ENCODE results near the gene PTPRO.

The PTPRO gene

DNA sequence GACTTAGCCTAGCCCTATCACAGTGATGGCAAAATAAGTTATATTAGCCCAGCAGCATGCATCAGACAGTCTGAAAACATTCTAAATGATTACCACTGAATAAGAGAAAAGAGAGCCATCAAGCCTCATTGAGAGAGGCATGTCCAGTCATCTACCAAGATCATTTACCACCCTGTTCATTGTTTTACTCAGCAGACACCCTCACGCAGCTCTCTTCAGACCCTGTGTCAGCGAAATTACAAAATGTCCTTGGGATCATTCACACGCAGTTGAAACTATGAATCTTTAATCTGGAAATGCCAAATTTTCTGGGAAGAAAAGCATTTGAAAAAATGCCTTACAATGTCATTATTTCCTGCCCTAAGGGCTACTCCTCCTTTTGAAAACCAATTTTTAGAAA, 89.5 kb downstream of the PTPRO start:
- H3K9me3 ChIP-seq (ENCODE audit: insufficient read depth, low read depth, low read length) = no peaks in the 10 kb centered on the region
- H3K27me3 ChIP-seq (ENCODE audit: insufficient read depth, low read length) = no peaks in the 10 kb centered on the region
- H3K36me3 ChIP-seq (ENCODE audit: insufficient read depth, low read depth, low read length) = no peaks in the 10 kb centered on the region
- no peak overlapping the region for H3K9ac ChIP-seq (ENCODE audit: low read depth, low read length)
- H3K4me1 ChIP-seq (ENCODE audit: insufficient read depth, low read length) = no peaks in the 10 kb centered on the region
- H3K4me3 ChIP-seq (ENCODE audit: low read length) = no peak overlapping the region
- H3K27ac ChIP-seq (ENCODE audit: low read length) = no peak overlapping the region

DNA sequence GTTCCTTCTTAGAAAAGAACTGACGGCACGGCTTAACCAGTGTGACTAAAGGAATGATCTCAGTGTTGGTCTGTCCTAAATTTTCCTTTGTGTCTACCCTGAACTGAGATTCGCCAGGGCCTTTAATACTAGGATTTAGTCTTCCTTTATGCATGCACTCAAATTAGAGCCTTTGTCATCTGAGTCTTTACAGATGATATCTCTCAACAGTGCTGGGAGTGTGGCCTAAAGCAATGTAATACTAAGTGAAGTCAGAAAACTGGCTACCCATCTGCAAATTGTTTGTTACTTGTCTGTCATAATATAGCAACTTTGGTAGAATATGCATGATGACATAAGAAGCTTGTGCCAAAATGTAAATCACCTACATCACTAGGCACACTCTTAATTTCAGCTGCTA, 95.4 kb downstream of the PTPRO start:
- Histone ChIP-seq H3K4me3 (ENCODE audit: low read length) (no peak overlapping the region), H3K9me3 (ENCODE audit: insufficient read depth, low read depth, low read length) (no peaks in the 10 kb centered on the region), H3K9ac (ENCODE audit: low read depth, low read length) (no peak overlapping the region), H3K4me1 (ENCODE audit: insufficient read depth, low read length) (no peaks in the 10 kb centered on the region), H3K36me3 (ENCODE audit: insufficient read depth, low read depth, low read length) (no peaks in the 10 kb centered on the region), H3K27me3 (ENCODE audit: insufficient read depth, low read length) (no peaks in the 10 kb centered on the region), H3K27ac (ENCODE audit: low read length) (no peak overlapping the region)

DNA sequence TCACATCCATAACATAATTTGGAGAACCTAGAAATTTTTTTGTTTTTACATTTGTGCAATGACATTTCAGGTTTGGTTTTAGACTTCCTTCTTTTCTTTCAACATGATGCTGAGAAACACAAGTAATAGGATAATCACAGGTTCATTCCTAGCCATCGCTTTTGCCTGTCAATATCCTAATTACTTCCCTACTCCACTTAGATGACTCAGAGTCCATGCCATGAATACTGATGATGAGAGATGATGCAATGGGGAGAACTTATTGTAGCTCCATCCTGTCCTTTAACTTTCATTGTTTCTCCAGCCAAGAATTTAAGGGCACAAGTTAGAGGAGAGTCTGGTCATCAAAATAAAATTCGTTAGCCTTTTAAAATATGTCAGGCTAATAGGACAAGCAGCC, 101.3 kb downstream of the PTPRO start:
- Histone ChIP-seq H3K36me3 (ENCODE audit: insufficient read depth, low read depth, low read length) (no peaks in the 10 kb centered on the region), H3K27ac (ENCODE audit: low read length) (no peak overlapping the region), H3K9ac (ENCODE audit: low read depth, low read length) (no peak overlapping the region), H3K4me1 (ENCODE audit: insufficient read depth, low read length) (peaks cover 8% of the 10 kb centered on the region; the same call in 1 of the 2 replicates), H3K9me3 (ENCODE audit: insufficient read depth, low read depth, low read length) (no peaks in the 10 kb centered on the region), H3K4me3 (ENCODE audit: low read length) (no peak overlapping the region), H3K27me3 (ENCODE audit: insufficient read depth, low read length) (no peaks in the 10 kb centered on the region)

DNA sequence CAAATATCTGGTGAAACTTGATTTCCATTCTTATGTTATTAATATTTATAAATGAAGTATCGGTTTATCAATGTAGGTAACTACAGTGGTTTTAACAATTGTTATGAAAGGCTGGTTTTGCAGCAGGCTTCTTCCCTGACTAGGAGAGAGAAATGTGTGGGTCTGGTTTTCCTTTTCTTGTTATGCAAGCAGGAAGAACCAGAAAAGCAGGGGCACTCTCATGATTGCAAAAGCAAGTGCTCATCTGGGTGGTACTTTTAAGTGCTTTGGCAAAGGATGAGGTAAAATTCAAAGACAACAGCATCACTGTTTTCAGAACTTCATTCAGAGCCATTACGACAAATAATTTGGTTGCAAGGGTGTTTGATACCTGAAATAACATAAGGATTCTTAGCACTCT, 105.6 kb downstream of the PTPRO start:
- Histone ChIP-seq H3K27ac (ENCODE audit: low read length) (no peak overlapping the region), H3K4me1 (ENCODE audit: insufficient read depth, low read length) (peaks cover 15% of the 10 kb centered on the region), H3K36me3 (ENCODE audit: insufficient read depth, low read depth, low read length) (no peaks in the 10 kb centered on the region), H3K9ac (ENCODE audit: low read depth, low read length) (no peak overlapping the region), H3K27me3 (ENCODE audit: insufficient read depth, low read length) (no peaks in the 10 kb centered on the region), H3K9me3 (ENCODE audit: insufficient read depth, low read depth, low read length) (no peaks in the 10 kb centered on the region), H3K4me3 (ENCODE audit: low read length) (no peak overlapping the region)

DNA sequence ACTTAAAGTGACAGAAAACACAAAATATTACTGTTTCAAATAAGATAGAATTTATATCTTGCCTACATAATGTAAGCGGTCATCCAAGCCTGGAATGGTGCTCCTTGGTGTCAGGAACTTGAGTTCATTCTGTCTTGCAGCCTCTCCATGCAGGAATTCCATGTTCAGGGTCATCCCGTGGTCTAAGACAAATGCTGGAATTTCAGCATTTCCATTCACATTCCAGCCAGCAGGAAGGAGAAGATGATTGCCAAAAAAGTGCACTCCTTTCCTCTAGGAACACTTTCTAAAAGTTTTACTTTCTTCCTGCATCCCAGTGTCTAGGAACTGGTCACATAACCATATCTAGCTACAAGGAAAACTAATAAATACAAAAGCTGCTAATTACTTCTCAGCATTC, 106.3 kb downstream of the PTPRO start:
- H3K27me3 ChIP-seq (ENCODE audit: insufficient read depth, low read length) = no peaks in the 10 kb centered on the region
- H3K4me1 ChIP-seq (ENCODE audit: insufficient read depth, low read length) = peaks cover 15% of the 10 kb centered on the region
- H3K4me3 ChIP-seq (ENCODE audit: low read length) = no peak overlapping the region
- H3K9ac ChIP-seq (ENCODE audit: low read depth, low read length) = no peak overlapping the region
- H3K27ac ChIP-seq (ENCODE audit: low read length) = no peak overlapping the region
- H3K36me3 ChIP-seq (ENCODE audit: insufficient read depth, low read depth, low read length) = no peaks in the 10 kb centered on the region
- no peaks in the 10 kb centered on the region for H3K9me3 ChIP-seq (ENCODE audit: insufficient read depth, low read depth, low read length)

DNA sequence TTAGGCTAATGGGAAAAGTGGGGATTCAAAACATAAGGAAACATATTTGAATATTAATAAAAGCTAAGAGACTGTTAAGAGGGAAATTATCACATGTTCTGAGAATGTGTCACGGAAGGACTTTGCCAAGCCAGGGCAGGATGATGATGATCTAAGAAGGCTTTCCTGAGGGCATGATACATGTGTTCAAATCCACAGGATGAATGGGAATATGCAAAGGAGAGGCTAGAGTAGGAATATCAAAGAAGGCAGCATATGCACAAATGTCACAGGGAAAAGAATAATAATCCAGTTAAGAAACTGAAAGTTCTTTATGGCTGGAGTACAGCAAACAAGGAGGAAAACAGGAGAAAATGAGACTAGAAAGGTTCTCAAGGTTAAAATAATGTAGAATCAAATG, 107.0 kb downstream of the PTPRO start:
- no peak overlapping the region for H3K9ac ChIP-seq (ENCODE audit: low read depth, low read length)
- no peak overlapping the region for H3K27ac ChIP-seq (ENCODE audit: low read length)
- no peaks in the 10 kb centered on the region for H3K27me3 ChIP-seq (ENCODE audit: insufficient read depth, low read length)
- H3K4me1 ChIP-seq (ENCODE audit: insufficient read depth, low read length) = peaks cover 15% of the 10 kb centered on the region
- H3K36me3 ChIP-seq (ENCODE audit: insufficient read depth, low read depth, low read length) = no peaks in the 10 kb centered on the region
- no peak overlapping the region for H3K4me3 ChIP-seq (ENCODE audit: low read length)
- no peaks in the 10 kb centered on the region for H3K9me3 ChIP-seq (ENCODE audit: insufficient read depth, low read depth, low read length)

DNA sequence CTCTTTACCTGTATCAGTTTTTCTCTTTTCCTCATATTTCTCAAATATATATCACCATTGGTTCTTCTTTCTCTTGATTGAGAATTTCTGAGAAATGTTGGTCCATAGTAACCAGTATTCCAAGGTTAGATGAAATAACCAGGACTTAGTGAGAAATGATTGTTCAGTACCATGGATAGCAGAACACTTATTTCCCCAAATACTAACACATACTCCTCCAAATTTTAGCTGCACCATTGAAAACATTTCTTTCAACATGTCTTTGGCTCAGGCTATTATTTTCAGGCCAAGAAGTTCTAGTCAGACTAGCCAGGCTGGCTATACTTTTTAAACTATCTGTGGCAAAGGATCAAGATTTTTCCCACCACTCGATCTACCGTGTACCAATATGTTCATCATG, 113.3 kb downstream of the PTPRO start:
- no peaks in the 10 kb centered on the region; the same call in 1 of the 2 replicates for H3K9me3 ChIP-seq (ENCODE audit: insufficient read depth, low read depth, low read length)
- H3K9ac ChIP-seq (ENCODE audit: low read depth, low read length) = no peak overlapping the region
- no peak overlapping the region for H3K4me3 ChIP-seq (ENCODE audit: low read length)
- H3K4me1 ChIP-seq (ENCODE audit: insufficient read depth, low read length) = no peaks in the 10 kb centered on the region
- H3K36me3 ChIP-seq (ENCODE audit: insufficient read depth, low read depth, low read length) = no peaks in the 10 kb centered on the region
- no peak overlapping the region for H3K27ac ChIP-seq (ENCODE audit: low read length)
- H3K27me3 ChIP-seq (ENCODE audit: insufficient read depth, low read length) = no peaks in the 10 kb centered on the region

DNA sequence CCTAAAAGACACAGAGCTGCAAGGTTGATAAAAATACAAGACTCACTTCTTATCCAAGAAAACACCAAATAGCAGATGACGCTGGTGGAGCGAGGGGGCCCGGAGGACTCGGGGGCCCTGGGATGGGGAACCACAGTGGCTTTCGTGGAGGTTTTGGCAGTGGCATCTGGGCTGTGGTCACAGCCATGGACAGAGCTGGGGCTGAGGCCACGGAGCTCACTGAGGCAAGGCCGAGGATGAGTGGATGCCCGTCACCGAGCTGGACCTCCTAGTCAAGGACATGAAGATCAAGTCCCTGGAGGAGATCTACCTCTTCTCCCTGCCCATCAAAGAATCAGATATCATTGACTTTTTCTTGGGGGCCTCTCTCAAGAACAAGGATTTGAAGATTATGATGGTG, 117.2 kb downstream of the PTPRO start:
- Histone ChIP-seq H3K27ac (ENCODE audit: low read length) (no peak overlapping the region), H3K9me3 (ENCODE audit: insufficient read depth, low read depth, low read length) (no peaks in the 10 kb centered on the region; the same call in 1 of the 2 replicates), H3K9ac (ENCODE audit: low read depth, low read length) (no peak overlapping the region), H3K4me3 (ENCODE audit: low read length) (no peak overlapping the region), H3K4me1 (ENCODE audit: insufficient read depth, low read length) (no peaks in the 10 kb centered on the region), H3K27me3 (ENCODE audit: insufficient read depth, low read length) (no peaks in the 10 kb centered on the region), H3K36me3 (ENCODE audit: insufficient read depth, low read depth, low read length) (no peaks in the 10 kb centered on the region)

DNA sequence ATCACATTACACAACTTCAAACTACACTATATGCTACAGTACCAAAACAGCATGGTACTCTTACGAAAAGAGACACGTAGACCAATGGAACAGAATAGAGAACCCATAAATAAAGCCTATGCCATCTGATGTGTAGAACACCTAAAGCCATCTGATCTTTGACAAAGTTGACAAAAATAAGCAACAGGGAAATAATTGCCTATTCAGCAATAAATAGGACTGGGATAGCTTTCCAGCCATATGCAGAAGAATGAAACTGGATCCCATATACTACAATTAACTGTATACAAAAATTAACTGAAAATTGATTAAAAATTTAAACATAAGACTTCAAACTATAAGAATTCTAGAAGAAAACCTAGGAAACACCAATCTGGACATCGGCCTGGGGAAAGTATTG, 120.7 kb downstream of the PTPRO start:
- Histone ChIP-seq H3K36me3 (ENCODE audit: insufficient read depth, low read depth, low read length) (no peaks in the 10 kb centered on the region), H3K4me1 (ENCODE audit: insufficient read depth, low read length) (no peaks in the 10 kb centered on the region), H3K27ac (ENCODE audit: low read length) (no peak overlapping the region)

DNA sequence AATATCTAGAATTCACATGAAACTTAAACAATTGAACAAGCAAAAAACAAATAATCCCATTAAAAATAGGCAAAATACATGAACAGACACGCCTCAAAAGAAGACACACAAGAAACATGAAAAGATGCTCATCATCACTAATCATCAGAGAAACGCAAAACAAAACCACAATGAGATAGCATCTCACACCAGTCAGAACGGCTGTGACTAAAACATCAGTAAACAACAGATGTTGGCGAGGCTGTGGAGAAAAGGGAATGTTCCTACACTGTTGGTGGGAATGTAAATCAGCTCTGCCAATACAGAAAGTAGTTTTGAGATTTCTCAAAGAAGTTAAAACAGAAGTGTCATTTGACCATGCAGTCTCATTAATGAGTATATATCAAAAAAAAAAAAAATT, 121.3 kb downstream of the PTPRO start:
- Histone ChIP-seq H3K9me3 (ENCODE audit: insufficient read depth, low read depth, low read length) (no peaks in the 10 kb centered on the region; the same call in 1 of the 2 replicates), H3K36me3 (ENCODE audit: insufficient read depth, low read depth, low read length) (no peaks in the 10 kb centered on the region), H3K4me1 (ENCODE audit: insufficient read depth, low read length) (no peaks in the 10 kb centered on the region), H3K9ac (ENCODE audit: low read depth, low read length) (no peak overlapping the region), H3K4me3 (ENCODE audit: low read length) (no peak overlapping the region), H3K27me3 (ENCODE audit: insufficient read depth, low read length) (no peaks in the 10 kb centered on the region), H3K27ac (ENCODE audit: low read length) (no peak overlapping the region)

More for the DNA sequence above, 120.7 kb downstream of the PTPRO start:
- H3K9me3 ChIP-seq (ENCODE audit: insufficient read depth, low read depth, low read length) = no peaks in the 10 kb centered on the region; the same call in 1 of the 2 replicates
- no peak overlapping the region for H3K9ac ChIP-seq (ENCODE audit: low read depth, low read length)
- no peak overlapping the region for H3K4me3 ChIP-seq (ENCODE audit: low read length)
- H3K27me3 ChIP-seq (ENCODE audit: insufficient read depth, low read length) = no peaks in the 10 kb centered on the region

DNA sequence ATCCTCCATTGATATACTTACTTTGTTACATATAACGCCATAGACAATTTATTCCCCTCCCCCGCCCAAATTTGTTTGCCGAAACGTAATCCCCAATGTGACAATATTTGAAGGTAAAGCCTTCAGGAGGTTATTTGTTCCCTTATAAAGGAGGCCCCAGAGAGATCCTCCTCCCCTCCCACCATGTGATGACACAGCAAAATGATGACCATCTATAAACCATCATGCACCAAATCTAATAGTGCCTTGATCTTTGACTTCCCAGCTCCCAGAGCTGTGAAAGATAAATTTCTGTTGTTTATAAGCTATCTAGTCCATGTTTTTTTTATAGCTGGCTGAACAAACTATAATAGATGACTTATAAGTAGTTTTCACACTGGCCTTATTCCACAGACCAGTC, 122.2 kb downstream of the PTPRO start:
- H3K4me1 ChIP-seq (ENCODE audit: insufficient read depth, low read length) = no peaks in the 10 kb centered on the region
- no peaks in the 10 kb centered on the region for H3K27me3 ChIP-seq (ENCODE audit: insufficient read depth, low read length)
- no peaks in the 10 kb centered on the region for H3K36me3 ChIP-seq (ENCODE audit: insufficient read depth, low read depth, low read length)

DNA sequence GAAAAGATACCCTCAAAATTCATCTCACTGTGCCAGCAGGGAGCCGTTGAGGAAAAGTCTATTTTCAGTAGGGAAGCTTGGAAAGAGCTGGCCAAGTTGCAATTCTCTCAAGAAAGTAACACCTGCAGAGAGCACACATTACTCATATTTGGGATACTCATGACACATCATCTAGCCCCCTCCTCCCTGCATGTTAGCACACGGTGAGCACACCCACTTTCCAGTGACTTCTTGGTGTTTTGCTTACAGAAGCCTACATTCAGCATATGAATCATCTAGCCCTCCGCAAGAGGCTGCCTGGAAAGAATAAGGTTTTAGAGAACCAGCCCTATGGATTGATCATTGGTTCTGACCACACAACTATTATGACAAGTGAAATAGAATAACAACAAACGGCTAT, 124.5 kb downstream of the PTPRO start:
- no peak overlapping the region for H3K9ac ChIP-seq (ENCODE audit: low read depth, low read length)
- H3K27me3 ChIP-seq (ENCODE audit: insufficient read depth, low read length) = no peaks in the 10 kb centered on the region
- no peak overlapping the region for H3K4me3 ChIP-seq (ENCODE audit: low read length)
- H3K9me3 ChIP-seq (ENCODE audit: insufficient read depth, low read depth, low read length) = no peaks in the 10 kb centered on the region
- H3K27ac ChIP-seq (ENCODE audit: low read length) = no peak overlapping the region
- no peaks in the 10 kb centered on the region for H3K4me1 ChIP-seq (ENCODE audit: insufficient read depth, low read length)
- H3K36me3 ChIP-seq (ENCODE audit: insufficient read depth, low read depth, low read length) = no peaks in the 10 kb centered on the region

More for the DNA sequence above, 122.2 kb downstream of the PTPRO start:
- no peak overlapping the region for H3K9ac ChIP-seq (ENCODE audit: low read depth, low read length)
- no peak overlapping the region for H3K27ac ChIP-seq (ENCODE audit: low read length)
- H3K9me3 ChIP-seq (ENCODE audit: insufficient read depth, low read depth, low read length) = no peaks in the 10 kb centered on the region
- H3K4me3 ChIP-seq (ENCODE audit: low read length) = no peak overlapping the region

DNA sequence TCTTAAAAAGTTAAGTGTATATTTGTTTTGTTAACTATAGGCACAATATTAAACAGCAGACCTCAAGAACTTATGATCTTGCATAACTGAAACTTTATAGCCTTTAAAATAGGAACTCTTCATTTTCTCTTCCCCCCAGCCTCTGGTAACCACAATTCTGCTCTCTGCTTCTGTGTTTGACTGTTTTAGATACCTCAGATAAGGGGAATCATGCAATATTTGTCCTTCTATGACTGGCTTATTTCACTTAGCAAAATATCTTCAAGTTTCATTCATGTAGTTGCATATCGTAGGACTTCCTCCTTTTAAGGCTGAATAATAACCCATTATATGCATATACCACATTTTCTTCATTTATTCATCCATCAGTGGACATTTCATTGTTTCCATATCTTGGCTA, 131.3 kb downstream of the PTPRO start:
- Histone ChIP-seq H3K9ac (ENCODE audit: low read depth, low read length) (no peak overlapping the region), H3K27ac (ENCODE audit: low read length) (no peak overlapping the region), H3K27me3 (ENCODE audit: insufficient read depth, low read length) (no peaks in the 10 kb centered on the region), H3K9me3 (ENCODE audit: insufficient read depth, low read depth, low read length) (peaks cover 15% of the 10 kb centered on the region; the same call in 1 of the 2 replicates), H3K36me3 (ENCODE audit: insufficient read depth, low read depth, low read length) (no peaks in the 10 kb centered on the region), H3K4me3 (ENCODE audit: low read length) (no peak overlapping the region), H3K4me1 (ENCODE audit: insufficient read depth, low read length) (no peaks in the 10 kb centered on the region)

Measured in iPS-20b (cell line).